ENCODE data around the gene ITIH4.

DNA sequence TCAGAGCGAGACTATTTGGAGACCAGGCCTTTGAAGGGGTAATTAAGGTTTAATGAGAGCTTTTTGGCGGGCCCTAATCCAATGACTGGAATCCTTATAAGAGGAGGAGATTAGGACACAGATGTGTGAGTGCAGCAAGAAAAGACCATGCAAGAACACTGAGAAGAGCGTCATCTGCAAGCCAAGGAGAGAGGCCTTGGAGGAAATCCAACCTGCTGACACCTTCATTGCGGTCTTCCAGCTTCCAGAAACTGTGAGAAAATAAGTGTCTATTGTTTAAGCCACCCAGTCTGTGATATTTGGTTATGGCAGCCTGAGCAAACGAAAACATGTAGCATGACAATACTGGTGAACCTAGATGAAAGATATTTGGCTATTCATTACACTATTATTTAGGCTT is 27.4 kb upstream of the ITIH4 start:
- TF ChIP-seq, protein P1, sequence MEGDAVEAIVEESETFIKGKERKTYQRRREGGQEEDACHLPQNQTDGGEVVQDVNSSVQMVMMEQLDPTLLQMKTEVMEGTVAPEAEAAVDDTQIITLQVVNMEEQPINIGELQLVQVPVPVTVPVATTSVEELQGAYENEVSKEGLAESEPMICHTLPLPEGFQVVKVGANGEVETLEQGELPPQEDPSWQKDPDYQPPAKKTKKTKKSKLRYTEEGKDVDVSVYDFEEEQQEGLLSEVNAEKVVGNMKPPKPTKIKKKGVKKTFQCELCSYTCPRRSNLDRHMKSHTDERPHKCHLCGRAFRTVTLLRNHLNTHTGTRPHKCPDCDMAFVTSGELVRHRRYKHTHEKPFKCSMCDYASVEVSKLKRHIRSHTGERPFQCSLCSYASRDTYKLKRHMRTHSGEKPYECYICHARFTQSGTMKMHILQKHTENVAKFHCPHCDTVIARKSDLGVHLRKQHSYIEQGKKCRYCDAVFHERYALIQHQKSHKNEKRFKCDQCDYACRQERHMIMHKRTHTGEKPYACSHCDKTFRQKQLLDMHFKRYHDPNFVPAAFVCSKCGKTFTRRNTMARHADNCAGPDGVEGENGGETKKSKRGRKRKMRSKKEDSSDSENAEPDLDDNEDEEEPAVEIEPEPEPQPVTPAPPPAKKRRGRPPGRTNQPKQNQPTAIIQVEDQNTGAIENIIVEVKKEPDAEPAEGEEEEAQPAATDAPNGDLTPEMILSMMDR (IDR thresholded peaks at IDR 0.05): no peak
- no peak for TF ChIP-seq POLR2AphosphoS5 (IDR thresholded peaks at IDR 0.05)
- TF ChIP-seq POLR2A (IDR thresholded peaks at IDR 0.05): no peak
